ENCODE results near the gene SLC22A24.
"Not testable (repeated sequence)": the region's sequence is repeated elsewhere in the genome, so short reads cannot be mapped to it uniquely, and the experiment has no call there.

SLC22A24 gene, protein sequence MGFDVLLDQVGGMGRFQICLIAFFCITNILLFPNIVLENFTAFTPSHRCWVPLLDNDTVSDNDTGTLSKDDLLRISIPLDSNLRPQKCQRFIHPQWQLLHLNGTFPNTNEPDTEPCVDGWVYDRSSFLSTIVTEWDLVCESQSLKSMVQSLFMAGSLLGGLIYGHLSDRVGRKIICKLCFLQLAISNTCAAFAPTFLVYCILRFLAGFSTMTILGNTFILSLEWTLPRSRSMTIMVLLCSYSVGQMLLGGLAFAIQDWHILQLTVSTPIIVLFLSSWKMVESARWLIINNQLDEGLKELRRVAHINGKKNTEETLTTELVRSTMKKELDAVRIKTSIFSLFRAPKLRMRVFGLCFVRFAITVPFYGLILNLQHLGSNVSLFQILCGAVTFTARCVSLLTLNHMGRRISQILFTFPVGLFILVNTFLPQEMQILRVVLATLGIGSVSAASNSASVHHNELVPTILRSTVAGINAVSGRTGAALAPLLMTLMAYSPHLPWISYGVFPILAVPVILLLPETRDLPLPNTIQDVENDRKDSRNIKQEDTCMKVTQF

DNA sequence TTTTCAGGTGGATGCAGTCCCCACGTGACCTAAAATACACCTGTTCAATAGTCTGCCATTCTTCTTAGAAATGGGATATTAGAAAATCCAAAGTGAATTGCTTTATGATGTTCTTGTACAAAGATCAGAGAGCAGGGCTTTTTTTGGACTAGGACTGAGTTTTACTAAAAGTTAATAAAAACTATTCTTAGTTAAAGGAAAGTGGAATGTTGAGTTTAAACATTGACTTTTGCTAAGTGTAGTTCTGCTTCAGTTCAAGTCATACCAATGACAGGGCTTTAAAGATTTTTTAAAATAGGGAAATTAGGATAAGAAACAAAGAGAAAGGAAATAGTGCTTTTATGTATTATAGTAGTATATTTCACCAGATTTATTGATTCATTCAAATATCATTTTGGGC, at the start of gene SLC22A24:
TSS of gene SLC22A24 (minus strand) at position 101 of the 400 bp plus-strand sequence. CDS start 442 bp downstream, outside the sequence.
- H3K27ac ChIP-seq (ENCODE audit: low read depth, low read length), result no peak within 1 kb of the TSS
- H3K4me1 ChIP-seq (ENCODE audit: control insufficient read depth, insufficient read depth, low read length), result no peaks in the 10 kb centered on the region
- no peaks in the 10 kb centered on the region for H3K27me3 ChIP-seq (ENCODE audit: control insufficient read depth, insufficient read depth, low read length)
- H3K4me3 ChIP-seq (ENCODE audit: low read length), result no peak within 1 kb of the TSS
- H3K36me3 ChIP-seq (ENCODE audit: control insufficient read depth, insufficient read depth, low read length), result no peaks in the 10 kb centered on the region
- H3K9ac ChIP-seq (ENCODE audit: low read length), result no peak within 1 kb of the TSS

DNA sequence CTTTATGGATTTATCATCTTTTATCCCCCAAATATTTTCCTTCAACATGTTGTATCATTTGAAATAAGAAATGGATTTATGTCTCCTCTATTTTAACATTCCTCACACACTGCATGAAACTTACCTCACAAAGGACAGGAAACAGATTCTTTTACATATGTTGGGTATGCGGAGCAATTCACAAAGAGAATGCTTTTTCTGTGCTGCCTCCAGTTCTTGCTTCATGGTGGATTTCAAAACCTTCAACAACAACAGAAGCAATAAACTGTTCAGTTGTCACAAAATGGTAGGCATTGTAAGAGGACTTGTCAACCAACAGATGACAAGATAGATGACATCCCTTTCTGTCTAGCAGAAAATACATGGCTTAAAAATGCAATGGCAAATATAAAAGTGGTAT, 36.5 kb upstream of the SLC22A24 start:
- no peaks in the 10 kb centered on the region for H3K27me3 ChIP-seq (ENCODE audit: control insufficient read depth, insufficient read depth, low read length)
- H3K27ac ChIP-seq (ENCODE audit: low read depth, low read length), result no peak overlapping the region
- H3K4me1 ChIP-seq (ENCODE audit: control insufficient read depth, insufficient read depth, low read length), result no peaks in the 10 kb centered on the region
- no peak overlapping the region for H3K4me3 ChIP-seq (ENCODE audit: low read length)
- H3K36me3 ChIP-seq (ENCODE audit: control insufficient read depth, insufficient read depth, low read length), result no peaks in the 10 kb centered on the region
- no peak overlapping the region for H3K9ac ChIP-seq (ENCODE audit: low read length)

DNA sequence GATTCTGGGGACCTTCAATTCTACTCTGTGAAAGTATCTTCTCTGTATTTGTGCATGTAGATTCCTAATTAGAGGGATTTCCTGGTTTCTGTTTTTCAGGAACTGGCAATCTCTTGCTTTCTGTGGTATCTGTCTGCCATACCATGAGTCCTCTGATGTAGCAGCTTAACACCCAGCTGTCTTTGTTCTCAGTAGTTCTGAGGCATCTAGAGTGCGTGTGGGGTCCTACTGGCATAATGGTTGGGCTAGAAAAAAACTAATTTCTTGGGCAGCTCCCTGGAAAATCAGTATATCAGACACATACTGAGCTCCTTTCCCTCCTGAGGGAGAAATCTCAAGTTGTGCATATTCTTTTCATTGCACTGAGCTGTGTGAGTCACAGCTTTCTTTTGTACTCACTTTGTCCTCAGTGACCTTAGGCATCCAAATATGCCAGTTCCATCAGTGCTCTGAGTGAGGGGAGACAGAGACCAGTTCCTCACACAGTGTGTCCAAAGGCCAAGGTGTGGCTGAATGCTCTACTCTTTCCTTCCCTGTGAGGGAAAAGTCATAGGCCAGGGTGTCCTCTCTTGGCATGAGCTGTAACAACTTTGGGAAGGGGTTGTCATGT, 35.5 kb upstream of the SLC22A24 start:
- Histone ChIP-seq H3K9ac (ENCODE audit: low read length) (no peak overlapping the region), H3K27ac (ENCODE audit: low read depth, low read length) (no peak overlapping the region), H3K4me1 (ENCODE audit: control insufficient read depth, insufficient read depth, low read length) (no peaks in the 10 kb centered on the region), H3K27me3 (ENCODE audit: control insufficient read depth, insufficient read depth, low read length) (no peaks in the 10 kb centered on the region), H3K36me3 (ENCODE audit: control insufficient read depth, insufficient read depth, low read length) (no peaks in the 10 kb centered on the region), H3K4me3 (ENCODE audit: low read length) (no peak overlapping the region)

DNA sequence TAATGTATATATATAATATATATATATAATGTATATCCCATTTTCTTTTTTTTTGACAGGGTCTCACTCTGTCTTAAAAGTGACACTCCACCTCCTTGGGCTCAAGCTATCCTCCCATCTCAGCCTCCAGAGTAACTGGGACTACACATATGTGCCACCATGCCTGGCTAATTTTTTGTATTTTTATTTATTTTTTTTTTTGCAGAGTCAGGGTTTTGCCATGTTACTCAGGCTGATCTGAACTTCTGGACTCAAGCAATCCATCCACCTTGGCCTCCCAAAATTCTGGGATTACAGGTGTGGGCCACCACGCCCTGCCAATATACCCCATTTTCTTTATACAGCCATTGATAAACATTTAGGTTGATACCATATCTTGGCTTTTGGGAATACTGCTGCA, 33.9 kb upstream of the SLC22A24 start:
- Histone ChIP-seq H3K4me1 (ENCODE audit: control insufficient read depth, insufficient read depth, low read length) (no peaks in the 10 kb centered on the region), H3K27me3 (ENCODE audit: control insufficient read depth, insufficient read depth, low read length) (no peaks in the 10 kb centered on the region), H3K9ac (ENCODE audit: low read length) (no peak overlapping the region), H3K36me3 (ENCODE audit: control insufficient read depth, insufficient read depth, low read length) (no peaks in the 10 kb centered on the region), H3K4me3 (ENCODE audit: low read length) (no peak overlapping the region), H3K27ac (ENCODE audit: low read depth, low read length) (no peak overlapping the region)

DNA sequence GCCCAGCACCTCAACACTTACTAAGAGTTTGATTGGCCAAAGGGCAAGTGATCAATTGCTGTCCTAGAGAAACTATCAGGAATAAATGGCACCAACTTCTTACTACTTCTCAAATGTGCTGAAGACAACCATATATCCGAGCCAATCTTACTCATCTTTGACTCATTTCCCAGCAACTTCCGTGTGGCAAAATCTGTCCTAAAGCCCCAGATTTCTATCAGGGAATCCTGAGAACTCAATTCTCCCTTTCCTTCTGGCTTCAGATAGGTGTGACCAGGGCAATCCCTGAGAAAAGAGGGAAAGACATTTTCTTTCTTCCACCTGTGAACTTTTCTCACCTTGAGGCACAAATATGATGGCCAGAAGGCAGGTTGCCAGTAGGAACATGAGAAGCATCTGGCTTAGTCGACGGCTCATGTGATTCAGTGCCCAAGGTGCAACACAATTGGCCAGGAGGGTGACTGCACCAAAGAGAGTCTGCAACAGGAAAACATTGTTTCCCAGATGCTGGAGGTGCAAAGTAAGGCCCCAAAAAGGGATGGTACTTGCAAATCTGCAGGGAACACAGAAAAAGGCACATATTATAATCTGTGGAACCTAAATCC, 21.8 kb upstream of the SLC22A24 start:
- H3K4me1 ChIP-seq (ENCODE audit: control insufficient read depth, insufficient read depth, low read length), result no peaks in the 10 kb centered on the region
- no peak overlapping the region for H3K27ac ChIP-seq (ENCODE audit: low read depth, low read length)
- H3K4me3 ChIP-seq (ENCODE audit: low read length), result no peak overlapping the region
- no peaks in the 10 kb centered on the region for H3K27me3 ChIP-seq (ENCODE audit: control insufficient read depth, insufficient read depth, low read length)
- H3K9ac ChIP-seq (ENCODE audit: low read length), result no peak overlapping the region
- H3K36me3 ChIP-seq (ENCODE audit: control insufficient read depth, insufficient read depth, low read length), result no peaks in the 10 kb centered on the region

DNA sequence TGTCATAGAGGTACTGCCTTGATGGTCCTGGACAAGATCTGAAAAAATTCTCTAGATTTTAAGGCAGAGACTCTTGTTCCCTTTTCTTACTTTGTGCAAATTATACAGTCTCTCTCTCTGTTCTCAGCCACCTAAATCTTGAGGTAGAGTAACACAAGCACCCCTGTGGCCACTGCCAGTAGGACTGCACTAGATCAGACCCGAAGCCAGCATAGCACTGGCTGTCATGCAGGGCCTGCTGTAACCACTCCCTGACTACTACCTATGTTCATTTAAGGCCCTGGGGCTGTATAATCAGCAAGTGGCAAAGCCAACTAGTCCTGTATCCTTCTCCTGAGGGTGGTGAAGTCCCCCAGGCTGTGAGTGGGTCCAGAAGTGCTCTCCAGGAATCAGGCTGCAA, 11.8 kb upstream of the SLC22A24 start:
- H3K4me3 ChIP-seq (ENCODE audit: low read length), result no peak overlapping the region
- H3K4me1 ChIP-seq (ENCODE audit: control insufficient read depth, insufficient read depth, low read length), result no peaks in the 10 kb centered on the region
- no peaks in the 10 kb centered on the region for H3K36me3 ChIP-seq (ENCODE audit: control insufficient read depth, insufficient read depth, low read length)
- H3K27ac ChIP-seq (ENCODE audit: low read depth, low read length), result no peak overlapping the region
- no peaks in the 10 kb centered on the region for H3K27me3 ChIP-seq (ENCODE audit: control insufficient read depth, insufficient read depth, low read length)
- no peak overlapping the region for H3K9ac ChIP-seq (ENCODE audit: low read length)

DNA sequence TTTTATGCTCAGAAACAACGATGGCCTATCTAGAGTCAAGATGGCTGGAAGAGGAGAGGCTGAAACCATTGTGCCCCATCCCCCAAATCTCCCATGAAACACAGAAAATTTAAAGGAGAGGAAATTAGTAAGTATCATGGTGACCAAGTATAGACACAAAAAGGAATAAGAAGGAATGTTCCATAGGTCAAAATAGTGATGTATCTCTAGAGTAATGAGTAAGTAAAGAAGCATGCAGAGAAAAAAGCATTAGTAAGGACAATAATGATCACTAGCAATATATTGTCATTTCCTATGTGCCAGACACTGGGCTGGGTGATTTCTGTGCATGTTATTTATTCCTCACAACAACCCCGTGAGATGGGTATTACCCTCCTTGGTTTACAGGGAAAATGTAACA, 2.6 kb upstream of the SLC22A24 start:
- Histone ChIP-seq H3K4me3 (ENCODE audit: low read length) (no peak overlapping the region), H3K4me1 (ENCODE audit: control insufficient read depth, insufficient read depth, low read length) (no peaks in the 10 kb centered on the region), H3K9ac (ENCODE audit: low read length) (no peak overlapping the region), H3K27me3 (ENCODE audit: control insufficient read depth, insufficient read depth, low read length) (no peaks in the 10 kb centered on the region), H3K27ac (ENCODE audit: low read depth, low read length) (no peak overlapping the region), H3K36me3 (ENCODE audit: control insufficient read depth, insufficient read depth, low read length) (no peaks in the 10 kb centered on the region)

DNA sequence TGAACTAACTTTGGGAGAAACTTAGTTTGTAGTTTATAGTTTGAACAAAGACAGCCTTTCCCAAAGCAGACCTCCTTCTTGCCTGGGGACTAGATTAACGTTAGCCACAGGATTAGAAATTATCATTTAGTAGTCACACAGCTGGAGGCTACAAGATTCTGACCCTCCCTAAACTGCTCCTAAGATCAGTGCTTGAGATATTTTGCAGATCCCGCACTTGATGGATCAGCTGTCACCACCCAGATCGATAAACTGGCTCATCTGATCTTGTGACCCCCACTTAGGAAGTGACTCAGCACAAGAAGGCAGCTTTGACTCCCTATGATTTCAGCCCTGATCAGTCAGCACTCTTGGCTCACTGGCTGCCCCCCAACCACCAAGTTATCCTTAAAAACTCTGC, 1.6 kb downstream of the SLC22A24 start:
- H3K27ac ChIP-seq (ENCODE audit: low read depth, low read length), result no peak overlapping the region
- no peak overlapping the region for H3K9ac ChIP-seq (ENCODE audit: low read length)
- no peak overlapping the region for H3K4me3 ChIP-seq (ENCODE audit: low read length)
- no peaks in the 10 kb centered on the region for H3K4me1 ChIP-seq (ENCODE audit: control insufficient read depth, insufficient read depth, low read length)
- no peaks in the 10 kb centered on the region for H3K27me3 ChIP-seq (ENCODE audit: control insufficient read depth, insufficient read depth, low read length)
- H3K36me3 ChIP-seq (ENCODE audit: control insufficient read depth, insufficient read depth, low read length), result no peaks in the 10 kb centered on the region

DNA sequence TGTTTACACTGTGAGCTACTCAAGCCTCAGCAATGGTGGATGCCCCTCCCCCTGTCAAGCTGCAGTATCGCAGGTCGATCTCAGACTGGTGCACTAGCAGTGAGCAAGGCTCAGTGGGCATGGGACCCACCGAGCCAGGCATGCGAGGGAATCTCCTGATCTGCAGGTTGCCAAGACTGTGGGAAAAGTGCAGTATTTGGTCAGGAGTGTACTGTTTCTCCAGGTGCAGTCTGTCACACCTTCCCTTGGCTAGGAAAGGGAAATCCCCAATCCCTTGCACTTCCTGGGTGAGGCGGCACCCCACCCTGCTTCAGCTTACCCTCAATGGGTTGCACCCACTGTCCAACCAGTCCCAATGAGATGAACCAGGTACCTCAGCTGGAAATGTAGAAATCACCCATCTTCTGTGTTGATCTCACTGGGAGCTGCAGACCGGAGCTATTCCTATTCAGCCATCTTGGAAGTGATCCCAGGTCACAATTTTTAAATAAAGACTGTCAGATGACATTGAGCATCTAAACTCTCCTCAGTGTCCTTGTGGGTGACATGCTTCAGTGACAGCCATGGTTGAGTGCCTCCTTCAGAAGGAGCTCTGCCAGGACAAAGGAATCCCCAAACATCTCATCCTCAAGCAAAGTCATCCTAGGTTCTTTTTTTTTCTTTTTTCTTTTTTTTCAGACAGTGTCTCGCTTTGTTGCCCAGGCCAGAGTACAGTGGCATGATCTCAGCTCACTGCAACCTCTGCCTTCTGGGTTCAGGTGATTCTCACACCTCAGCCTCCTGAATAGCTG, 10.8 kb downstream of the SLC22A24 start:
- H3K27ac ChIP-seq (ENCODE audit: low read depth, low read length), result no peak overlapping the region
- H3K4me3 ChIP-seq (ENCODE audit: low read length), result no peak overlapping the region
- H3K27me3 ChIP-seq (ENCODE audit: control insufficient read depth, insufficient read depth, low read length), result no peaks in the 10 kb centered on the region
- no peaks in the 10 kb centered on the region for H3K4me1 ChIP-seq (ENCODE audit: control insufficient read depth, insufficient read depth, low read length)
- no peaks in the 10 kb centered on the region for H3K36me3 ChIP-seq (ENCODE audit: control insufficient read depth, insufficient read depth, low read length)
- H3K9ac ChIP-seq (ENCODE audit: low read length), result no peak overlapping the region

DNA sequence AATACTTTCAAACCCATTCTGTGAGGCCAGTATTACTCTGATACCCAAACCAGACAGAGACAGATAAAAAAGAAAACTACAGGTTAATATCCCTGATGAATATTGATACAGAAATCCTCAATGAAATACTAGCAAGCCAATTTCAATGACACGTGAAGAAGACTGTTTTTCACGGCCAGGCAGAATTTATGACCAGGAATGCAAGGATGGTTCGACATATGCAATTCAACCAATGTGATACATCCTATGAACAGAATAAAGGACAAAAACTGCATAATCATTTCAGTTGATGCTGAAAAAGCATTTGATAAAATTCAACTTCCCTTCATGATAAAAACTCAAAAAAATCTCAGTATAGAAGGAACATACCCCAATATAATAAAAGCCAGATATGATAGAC, 44.5 kb downstream of the SLC22A24 start:
- Histone ChIP-seq H3K4me3 (ENCODE audit: low read length) (no peak overlapping the region), H3K27me3 (ENCODE audit: control insufficient read depth, insufficient read depth, low read length) (no peaks in the 10 kb centered on the region), H3K27ac (ENCODE audit: low read depth, low read length) (no peak overlapping the region), H3K36me3 (ENCODE audit: control insufficient read depth, insufficient read depth, low read length) (no peaks in the 10 kb centered on the region), H3K4me1 (ENCODE audit: control insufficient read depth, insufficient read depth, low read length) (no peaks in the 10 kb centered on the region), H3K9ac (ENCODE audit: low read length) (no peak overlapping the region)

DNA sequence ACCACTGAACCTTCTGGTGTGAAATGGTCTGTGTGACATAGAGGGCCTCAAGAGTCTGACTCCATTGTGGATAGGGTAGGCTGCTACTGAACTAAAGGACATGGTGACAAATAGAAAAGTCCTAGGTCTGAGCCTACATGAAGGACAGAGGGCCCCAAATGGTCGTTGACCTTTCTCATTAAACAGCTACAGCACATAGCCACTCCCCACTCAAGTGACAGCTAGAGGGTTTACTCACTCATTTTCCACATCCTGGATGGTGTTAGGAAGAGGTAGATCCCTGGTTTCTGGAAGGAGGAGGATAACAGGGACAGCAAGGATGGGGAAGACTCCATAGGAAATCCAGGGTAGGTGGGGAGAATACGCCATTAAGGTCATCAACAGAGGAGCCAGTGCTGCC, 63.3 kb downstream of the SLC22A24 start:
- Histone ChIP-seq H3K27me3 (ENCODE audit: control insufficient read depth, insufficient read depth, low read length) (no peaks in the 10 kb centered on the region), H3K4me3 (ENCODE audit: low read length) (no peak overlapping the region), H3K9ac (ENCODE audit: low read length) (no peak overlapping the region), H3K27ac (ENCODE audit: low read depth, low read length) (no peak overlapping the region), H3K36me3 (ENCODE audit: control insufficient read depth, insufficient read depth, low read length) (no peaks in the 10 kb centered on the region), H3K4me1 (ENCODE audit: control insufficient read depth, insufficient read depth, low read length) (no peaks in the 10 kb centered on the region)

DNA sequence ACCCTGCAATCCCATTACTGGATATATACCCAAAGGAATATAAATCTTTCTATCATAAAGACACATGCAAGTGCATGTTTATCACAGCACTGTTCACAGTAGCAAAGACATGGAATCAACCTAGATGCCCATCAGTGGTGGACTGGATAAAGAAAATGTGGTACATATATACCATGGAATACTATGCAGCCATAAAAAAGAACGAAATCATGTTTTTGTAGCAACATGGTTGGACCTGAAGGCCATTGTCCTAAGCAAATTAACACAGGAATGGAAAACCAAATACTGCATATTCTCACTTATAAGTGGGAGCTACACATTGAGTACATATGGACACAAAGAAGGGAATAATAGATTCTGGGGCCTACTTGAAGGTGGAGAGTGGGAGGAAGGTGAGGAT, 97.8 kb downstream of the SLC22A24 start:
- H3K36me3 ChIP-seq (ENCODE audit: control insufficient read depth, insufficient read depth, low read length); H3K27me3 ChIP-seq (ENCODE audit: control insufficient read depth, insufficient read depth, low read length); H3K27ac ChIP-seq (ENCODE audit: low read depth, low read length); H3K4me3 ChIP-seq (ENCODE audit: low read length); H3K4me1 ChIP-seq (ENCODE audit: control insufficient read depth, insufficient read depth, low read length); H3K9ac ChIP-seq (ENCODE audit: low read length): not testable (repeated sequence)

All from rectal smooth muscle tissue (tissue), 1 donor.